Neural crest cell (in vitro differentiated cells): ENCODE results near the gene CREB3L2. TPM values are rescaled to one million over a fixed set of nuclear protein-coding genes. Genes with fewer than 3 reads are reported as not detected.

Experiments
- DNase-seq: peaks from one replicate; pipeline ENCODE4 v3.0.0; 2021; ENCODE audit warnings: low read depth, mixed read lengths, low spot score
- H3K27ac Mint-ChIP-seq: one replicate; pipeline ENCODE4 v1.8.0; 2021; ENCODE audit warnings: mild to moderate bottlenecking, mixed read lengths; ENCODE audit not compliant: unreplicated experiment
- H3K27me3 Mint-ChIP-seq: 2 replicates; pipeline ENCODE4 v1.8.0; 2021; ENCODE audit warnings: low read depth, mild to moderate bottlenecking, mixed read lengths
- H3K36me3 Mint-ChIP-seq: 2 replicates; pipeline ENCODE4 v1.8.0; 2021; ENCODE audit warnings: low read depth, mild to moderate bottlenecking, mixed read lengths
- H3K4me1 Mint-ChIP-seq: 2 replicates; pipeline ENCODE4 v1.8.0; 2021; ENCODE audit warnings: mixed read lengths
- H3K4me3 Mint-ChIP-seq: one replicate; pipeline ENCODE4 v1.8.0; 2021; ENCODE audit warnings: mild to moderate bottlenecking, mixed read lengths
- H3K9me3 Mint-ChIP-seq: 2 replicates; pipeline ENCODE4 v1.8.0; 2021; ENCODE audit warnings: mixed read lengths
- total RNA-seq: library from RNA; stranded (reverse); gene quantifications from 2 replicates; pipeline ENCODE4 v1.2.1, GENCODE V29; 2021
- TF ChIP-seq, protein P1 (sequence below): fragments of 200-600 bp; sonication (generic); conservative IDR thresholded peaks from 2 replicates; pipeline ENCODE4 v1.5.0; 2021; ENCODE audit warnings: antibody characterized with exemption, mild to moderate bottlenecking

Gene CREB3L2
- total RNA-seq, 1 donor from 2014 or later: 51.9 TPM

- H3K9me3 Mint-ChIP-seq: no peaks in the 10 kb centered on the region
- H3K27me3 Mint-ChIP-seq: no peaks in the 10 kb centered on the region
- no peak overlapping the region for H3K27ac Mint-ChIP-seq
- H3K4me3 Mint-ChIP-seq: no peak overlapping the region
- no peak for DNase-seq
- no peaks in the 10 kb centered on the region for H3K36me3 Mint-ChIP-seq
- H3K4me1 Mint-ChIP-seq: peaks cover 33% of the 10 kb centered on the region
- TF ChIP-seq, protein P1, sequence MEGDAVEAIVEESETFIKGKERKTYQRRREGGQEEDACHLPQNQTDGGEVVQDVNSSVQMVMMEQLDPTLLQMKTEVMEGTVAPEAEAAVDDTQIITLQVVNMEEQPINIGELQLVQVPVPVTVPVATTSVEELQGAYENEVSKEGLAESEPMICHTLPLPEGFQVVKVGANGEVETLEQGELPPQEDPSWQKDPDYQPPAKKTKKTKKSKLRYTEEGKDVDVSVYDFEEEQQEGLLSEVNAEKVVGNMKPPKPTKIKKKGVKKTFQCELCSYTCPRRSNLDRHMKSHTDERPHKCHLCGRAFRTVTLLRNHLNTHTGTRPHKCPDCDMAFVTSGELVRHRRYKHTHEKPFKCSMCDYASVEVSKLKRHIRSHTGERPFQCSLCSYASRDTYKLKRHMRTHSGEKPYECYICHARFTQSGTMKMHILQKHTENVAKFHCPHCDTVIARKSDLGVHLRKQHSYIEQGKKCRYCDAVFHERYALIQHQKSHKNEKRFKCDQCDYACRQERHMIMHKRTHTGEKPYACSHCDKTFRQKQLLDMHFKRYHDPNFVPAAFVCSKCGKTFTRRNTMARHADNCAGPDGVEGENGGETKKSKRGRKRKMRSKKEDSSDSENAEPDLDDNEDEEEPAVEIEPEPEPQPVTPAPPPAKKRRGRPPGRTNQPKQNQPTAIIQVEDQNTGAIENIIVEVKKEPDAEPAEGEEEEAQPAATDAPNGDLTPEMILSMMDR: no peak
Measured at GRCh38 chr7:138004046-138004445, 2.2 kb upstream of the CREB3L2 start.

- Mint-ChIP-seq H3K36me3 (no peaks in the 10 kb centered on the region), H3K4me3 (peak overlapping the region; percentile 91), H3K27ac (no peak overlapping the region), H3K27me3 (no peaks in the 10 kb centered on the region), H3K4me1 (peaks cover 35% of the 10 kb centered on the region), H3K9me3 (no peaks in the 10 kb centered on the region)
- TF ChIP-seq, protein P1: no peak
- no peak for DNase-seq
Measured at GRCh38 chr7:138002828-138003189, 923 bp upstream of the CREB3L2 start.

DNA sequence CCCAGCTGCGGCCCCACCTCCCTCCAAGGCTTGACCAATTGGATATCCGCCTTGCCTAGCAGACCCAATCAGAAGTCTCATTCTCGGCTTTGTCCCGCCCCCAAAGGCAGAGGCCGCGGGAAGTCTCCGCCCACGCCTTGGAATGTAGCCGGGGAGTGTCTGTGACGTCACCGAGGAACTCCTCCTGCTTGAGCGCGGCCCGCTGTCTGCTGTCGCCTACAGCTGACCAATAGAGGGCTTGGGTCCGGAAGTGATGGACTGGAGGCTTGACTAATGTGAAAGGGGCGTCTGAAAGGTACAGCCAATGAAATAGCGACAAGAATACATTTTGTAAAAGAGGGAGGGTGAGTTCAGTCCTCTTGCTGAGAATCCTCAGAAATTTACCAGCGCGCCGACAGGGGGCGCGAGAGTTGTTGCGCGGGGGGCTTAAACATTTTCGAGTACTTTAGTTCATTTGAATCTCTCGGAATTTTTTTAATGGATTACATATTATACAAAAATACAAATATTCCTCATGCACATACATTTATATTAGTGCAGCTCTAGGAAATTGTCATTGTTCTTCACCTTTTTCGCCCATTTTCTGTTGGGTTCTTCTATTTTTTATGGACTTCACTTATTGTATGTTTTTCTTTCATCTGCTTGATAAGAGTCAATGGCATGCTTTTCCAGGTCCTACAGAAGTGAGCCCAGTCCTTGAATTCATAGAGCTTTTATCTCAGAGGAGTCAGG is 376 bp upstream of the CREB3L2 start:
- Mint-ChIP-seq H3K9me3 (no peaks in the 10 kb centered on the region), H3K27me3 (no peaks in the 10 kb centered on the region), H3K4me3 (peak overlapping the region; percentile 91), H3K4me1 (peaks cover 35% of the 10 kb centered on the region), H3K27ac (no peak overlapping the region), H3K36me3 (no peaks in the 10 kb centered on the region)
- TF ChIP-seq, protein P1: peak; percentile 99
- DNase-seq: peak; percentile 100

DNA sequence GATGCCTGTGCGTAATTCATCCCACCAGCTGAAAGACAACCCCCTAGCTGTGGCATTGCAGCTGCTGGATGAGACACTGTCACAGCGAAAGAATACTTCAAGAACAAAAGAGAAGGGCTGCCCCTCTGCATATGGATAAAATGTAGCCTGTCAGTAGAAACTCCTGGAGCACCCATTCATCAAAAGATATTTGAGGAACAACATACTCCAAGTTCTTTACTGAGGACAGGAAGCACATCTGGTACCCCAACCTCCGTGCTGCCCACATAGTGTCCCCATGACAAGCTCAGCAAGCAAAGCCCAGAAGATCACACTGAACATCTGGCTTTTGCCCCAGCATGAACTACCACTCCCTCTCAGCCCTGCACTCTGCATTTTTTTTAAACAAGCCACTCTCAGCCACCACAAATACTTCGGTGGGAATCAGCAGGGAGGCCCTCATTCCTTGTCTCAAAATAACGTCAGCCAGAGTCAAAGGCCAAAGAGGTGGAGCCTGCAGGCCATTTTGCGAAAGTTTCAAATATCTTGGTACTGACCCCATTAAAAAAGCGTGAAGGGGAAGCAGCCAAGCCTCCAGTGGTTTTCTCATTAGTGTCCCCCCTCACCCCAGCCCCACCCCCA is 1.7 kb downstream of the CREB3L2 start:
- Mint-ChIP-seq H3K4me1 (peaks cover 45% of the 10 kb centered on the region), H3K27me3 (no peaks in the 10 kb centered on the region), H3K4me3 (peak overlapping the region; percentile 91), H3K27ac (peak overlapping the region; percentile 93), H3K9me3 (no peaks in the 10 kb centered on the region), H3K36me3 (peaks cover 4% of the 10 kb centered on the region)
- TF ChIP-seq, protein P1: peak; percentile 20
- peak; percentile 28 for DNase-seq

- Mint-ChIP-seq H3K27me3 (no peaks in the 10 kb centered on the region), H3K9me3 (no peaks in the 10 kb centered on the region), H3K4me3 (peak overlapping the region; percentile 91), H3K4me1 (peaks cover 45% of the 10 kb centered on the region), H3K27ac (peak overlapping the region; percentile 93), H3K36me3 (peaks cover 4% of the 10 kb centered on the region)
- TF ChIP-seq, protein P1: no peak
- no peak for DNase-seq
Measured at GRCh38 chr7:137999496-138000080, 2.3 kb downstream of the CREB3L2 start.
